Hematopoietic multipotent progenitor cell treated with erythropoietin and hydrocortisone succinate and interleukin-3 and kit ligand, for 4 days (in vitro differentiated cells): ENCODE results near the gene TEX11.
"Not testable (repeated sequence)": the region's sequence is repeated elsewhere in the genome, so short reads cannot be mapped to it uniquely, and the experiment has no call there.

Experiments used
- DNase-seq: peaks from one replicate; pipeline ENCODE4 v3.0.0-alpha.2; 2015

The TEX11 gene

DNA sequence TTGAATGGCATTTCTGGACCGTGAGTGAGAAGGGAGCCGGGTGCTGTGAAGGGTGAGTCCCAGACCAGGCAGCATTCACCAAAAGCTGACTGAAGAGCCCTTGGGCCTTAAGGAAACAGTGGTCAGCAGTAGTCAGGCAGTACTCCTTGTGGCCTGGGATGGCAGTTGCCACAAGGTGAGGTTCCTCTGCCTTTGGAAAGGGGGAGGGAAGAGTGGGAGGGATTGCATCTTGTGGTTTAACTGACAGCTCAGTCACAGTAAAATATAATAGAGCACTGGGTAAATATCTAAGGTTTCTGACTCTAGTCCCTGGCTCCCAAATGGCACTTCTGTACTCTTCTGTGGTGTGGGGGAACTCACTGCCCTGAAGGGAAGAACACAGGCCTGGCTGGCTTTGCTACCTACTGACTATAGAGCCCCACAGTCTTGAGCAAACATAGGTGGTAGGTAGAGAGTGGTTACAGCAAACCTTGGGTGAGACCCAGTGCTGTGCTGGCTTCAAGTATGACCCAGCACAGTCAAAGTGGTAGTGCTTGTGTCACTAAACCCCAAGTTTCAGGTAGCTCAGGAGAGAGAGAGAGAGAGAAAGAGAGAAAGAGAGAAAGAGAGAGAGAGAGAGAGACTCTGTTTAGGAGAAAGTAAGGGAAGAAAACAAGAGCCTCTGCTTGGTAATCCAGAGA lies 154.2 kb downstream of the TEX11 start:
- DNase-seq, result no peak

DNA sequence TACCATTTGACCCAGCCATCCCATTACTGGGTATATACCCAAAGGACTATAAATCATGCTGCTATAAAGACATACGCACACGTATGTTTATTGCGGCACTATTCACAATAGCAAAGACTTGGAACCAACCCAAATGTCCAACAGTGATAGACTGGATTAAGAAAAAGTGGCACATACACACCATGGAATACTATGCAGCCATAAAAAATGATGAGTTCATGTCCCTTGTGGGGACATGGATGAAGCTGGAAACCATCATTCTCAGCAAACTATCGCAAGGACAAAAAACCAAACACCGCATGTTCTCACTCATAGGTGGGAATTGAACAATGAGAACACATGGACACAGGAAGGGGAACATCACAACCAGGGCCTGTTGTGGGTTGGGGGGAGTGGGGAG lies 174.7 kb downstream of the TEX11 start:
- not testable (repeated sequence) for DNase-seq

DNA sequence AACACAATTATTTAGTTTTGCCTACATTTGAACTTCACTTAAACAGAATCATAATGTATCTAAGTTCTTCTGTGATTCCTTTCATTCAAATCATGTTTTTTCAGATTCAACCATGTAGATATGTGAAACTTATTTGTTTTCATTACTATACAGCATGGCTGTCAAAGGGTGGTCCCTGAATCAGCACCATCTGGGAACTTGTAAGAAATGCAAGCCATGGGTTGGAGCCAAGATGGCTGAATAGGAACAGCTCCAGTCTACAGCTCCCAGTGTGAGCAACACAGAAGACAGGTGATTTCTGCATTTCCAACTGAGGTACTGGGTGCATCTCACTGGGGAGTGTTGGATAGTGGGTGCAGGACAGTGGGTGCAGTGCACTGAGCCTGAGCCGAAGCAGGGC lies 180.6 kb downstream of the TEX11 start:
- not testable (repeated sequence) for DNase-seq

DNA sequence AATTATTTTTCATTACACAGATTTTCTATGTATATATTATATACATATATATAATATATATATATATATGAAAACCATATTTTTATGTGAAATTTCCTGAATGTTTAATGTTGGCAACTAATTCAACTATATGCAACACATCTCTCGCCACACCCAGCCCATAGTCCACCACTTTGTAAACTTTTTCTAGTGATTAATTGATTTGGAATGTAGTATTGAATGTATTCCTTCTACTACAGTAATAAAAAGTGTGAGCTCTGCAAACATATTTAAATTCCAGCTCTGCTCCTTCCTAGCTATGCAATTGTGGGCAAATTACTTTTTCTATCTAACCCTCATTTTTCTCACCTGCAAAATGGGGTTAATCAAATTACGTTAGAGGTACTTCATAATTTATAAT lies 187.8 kb downstream of the TEX11 start:
- no peak for DNase-seq

DNA sequence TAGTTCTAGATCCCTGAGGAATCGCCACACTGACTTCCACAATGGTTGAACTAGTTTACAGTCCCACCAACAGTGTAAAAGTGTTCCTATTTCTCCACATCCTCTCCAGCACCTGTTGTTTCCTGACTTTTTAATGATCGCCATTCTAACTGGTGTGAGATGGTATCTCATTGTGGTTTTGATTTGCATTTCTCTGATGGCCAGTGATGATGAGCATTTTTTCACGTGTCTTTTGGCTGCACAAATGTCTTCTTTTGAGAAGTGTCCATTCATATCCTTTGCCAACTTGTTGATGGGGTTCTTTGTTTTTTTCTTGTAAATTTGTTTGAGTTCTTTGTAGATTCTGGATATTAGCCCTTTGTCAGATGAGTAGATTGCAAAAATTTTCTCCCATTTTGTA lies 197.2 kb downstream of the TEX11 start:
- DNase-seq, result not testable (repeated sequence)

DNA sequence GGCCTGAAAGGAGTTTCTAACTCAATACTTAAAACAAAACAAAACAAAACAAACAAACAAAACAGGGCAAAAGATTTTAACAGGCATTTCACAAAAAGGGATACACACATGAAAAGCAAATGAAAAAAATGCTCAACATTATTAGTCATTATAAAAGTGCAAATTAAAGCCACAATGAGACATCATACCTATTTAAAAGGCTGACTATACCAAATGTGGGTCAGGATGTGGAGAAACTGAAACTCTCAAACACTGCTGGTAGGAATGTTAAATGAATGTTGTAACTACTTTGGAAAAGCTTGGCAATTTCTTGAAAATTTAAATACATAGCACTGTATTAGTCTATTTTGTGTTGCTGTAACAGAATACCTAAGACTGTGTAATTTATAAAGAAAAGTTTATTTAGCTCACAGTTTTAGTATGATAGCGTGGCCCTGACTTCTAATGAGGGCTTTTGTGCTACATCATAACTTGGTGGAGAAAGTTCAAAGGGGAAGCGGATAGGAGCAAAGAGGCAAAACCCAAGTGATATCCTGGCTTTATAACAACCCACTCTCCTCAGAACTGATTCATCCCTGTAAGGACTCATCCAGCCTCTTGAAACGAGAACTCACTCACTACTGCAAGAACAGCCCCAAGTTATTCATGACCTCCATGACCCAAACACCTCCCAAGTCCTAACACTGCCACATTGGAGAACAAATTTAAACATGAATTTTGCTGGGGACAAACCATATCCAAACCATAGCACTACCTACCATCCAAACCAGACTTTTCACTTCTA lies 214.0 kb downstream of the TEX11 start:
- DNase-seq, result no peak

DNA sequence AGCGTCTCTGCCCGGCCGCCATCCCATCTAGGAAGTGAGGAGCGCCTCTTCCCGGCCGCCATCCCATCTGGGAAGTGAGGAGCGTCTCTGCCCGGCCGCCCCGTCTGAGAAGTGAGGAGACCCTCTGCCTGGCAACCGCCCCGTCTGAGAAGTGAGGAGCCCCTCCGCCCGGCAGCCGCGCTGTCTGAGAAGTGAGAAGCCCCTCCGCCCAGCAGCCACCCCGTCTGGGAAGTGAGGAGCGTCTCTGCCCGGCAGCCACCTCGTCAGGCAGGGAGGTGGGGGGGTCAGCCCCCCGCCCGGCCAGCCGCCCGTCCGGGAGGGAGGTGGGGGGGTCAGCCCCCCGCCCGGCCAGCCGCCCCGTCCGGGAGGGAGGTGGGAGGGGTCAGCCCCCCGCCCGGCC lies 229.1 kb downstream of the TEX11 start:
- not testable (repeated sequence) for DNase-seq

DNA sequence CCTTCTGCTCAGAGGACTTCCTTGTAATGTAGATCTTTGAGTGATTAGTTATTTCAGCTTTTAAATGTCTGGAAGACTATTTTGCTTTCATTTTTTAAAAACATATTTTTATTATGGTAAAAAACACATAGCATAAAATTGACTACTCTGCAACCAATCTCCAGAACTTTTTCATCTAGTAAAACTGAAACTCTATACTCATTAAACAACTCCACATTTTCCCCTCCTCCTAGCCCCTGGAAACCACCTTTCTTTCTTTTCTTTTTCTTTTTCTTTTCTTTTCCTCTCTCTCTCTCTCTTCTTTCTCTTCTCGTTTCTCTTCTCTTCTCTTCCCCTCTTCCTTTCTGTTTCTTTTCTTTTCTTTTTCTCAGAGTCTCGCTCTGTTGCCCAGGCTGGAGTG lies 233.2 kb downstream of the TEX11 start:
- DNase-seq, result no peak

DNA sequence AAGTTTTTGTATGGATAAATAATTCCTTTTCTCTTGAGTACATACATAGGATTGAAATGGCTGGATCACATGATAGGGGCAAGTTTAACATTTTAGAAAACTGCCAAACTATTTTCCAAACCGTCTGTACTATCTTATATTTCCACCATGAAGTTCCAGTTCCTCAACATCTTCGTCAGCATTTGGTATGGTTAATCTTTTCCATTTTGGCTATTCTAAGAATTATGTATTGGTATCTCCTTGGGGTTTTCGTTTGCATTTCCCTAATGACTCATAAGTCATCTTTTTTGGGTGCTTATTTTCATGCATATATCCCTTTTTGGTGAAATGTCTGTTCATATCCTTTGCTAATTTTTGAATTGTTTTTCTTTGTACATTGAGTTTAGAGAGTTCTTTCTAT lies 236.2 kb downstream of the TEX11 start:
- DNase-seq, result no peak

DNA sequence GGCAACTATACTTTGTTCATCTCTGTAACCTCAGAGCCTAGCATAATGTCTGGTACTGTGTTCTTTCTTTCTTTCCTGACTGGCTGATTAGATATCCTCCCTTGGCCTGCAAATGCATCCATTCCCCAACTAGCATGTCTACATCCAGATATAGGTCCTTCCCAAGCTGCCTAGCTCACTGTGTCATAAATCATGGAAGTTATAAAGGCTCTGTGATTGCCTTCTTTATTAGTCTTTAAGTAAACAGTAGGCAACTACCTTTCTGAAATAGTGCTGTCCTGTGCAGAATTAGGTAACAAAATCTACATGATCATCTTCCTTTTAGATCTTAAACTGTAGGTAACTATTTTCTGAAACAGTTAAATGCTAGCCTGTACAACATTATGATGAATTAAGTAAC lies 239.4 kb downstream of the TEX11 start:
- DNase-seq, result no peak

DNA sequence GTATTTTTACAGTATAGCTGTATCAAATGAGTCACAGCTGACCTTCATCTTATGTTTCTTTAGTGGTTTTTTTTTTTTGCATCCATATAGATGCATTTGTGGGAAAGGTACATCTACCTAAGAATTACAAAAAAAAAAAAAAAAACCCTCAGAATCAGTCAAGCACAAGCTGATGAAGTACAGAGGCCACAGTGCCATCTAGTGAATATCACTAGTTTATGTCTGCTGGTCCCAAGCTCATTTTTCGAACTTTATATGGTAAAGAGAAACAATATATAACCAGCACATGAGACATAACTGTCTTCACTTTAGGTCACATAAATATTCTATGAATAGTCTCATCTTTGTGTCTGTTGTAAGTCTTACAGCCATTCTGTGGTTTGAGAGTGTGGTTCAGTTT lies 243.8 kb downstream of the TEX11 start:
- DNase-seq, result peak; percentile 50

DNA sequence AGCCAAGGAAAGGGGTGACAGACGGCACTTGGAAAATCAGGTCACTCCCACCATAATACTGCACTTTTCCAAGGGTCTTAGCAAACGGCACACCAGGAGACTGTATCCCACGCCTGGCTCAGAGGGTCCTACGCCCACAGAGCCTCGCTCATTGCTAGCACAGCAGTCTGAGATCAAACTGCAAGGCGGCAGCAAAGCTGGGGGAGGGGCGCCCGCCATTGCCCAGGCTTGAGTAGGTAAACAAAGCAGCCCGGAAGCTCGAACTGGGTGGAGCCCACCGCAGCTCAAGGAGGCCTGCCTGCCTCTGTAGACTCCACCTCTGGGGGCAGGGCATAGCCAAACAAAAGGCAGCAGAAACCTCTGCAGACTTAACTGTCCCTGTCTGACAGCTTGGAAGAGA lies 247.4 kb downstream of the TEX11 start:
- DNase-seq, result not testable (repeated sequence)

DNA sequence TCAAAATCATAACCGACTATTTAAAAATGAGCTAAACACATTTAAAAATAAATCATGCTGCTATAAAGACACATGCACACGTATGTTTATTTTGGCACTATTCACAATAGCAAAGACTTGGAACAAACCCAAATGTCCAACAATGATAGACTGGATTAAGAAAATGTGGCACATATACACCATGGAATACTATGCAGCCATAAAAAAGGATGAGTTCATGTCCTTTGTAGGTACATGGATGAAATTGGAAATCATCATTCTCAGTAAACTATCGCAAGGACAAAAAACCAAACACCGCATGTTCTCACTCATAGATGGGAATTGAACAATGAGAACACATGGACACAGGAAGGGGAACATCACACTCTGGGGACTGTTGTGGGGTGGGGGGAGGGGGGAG lies 251.0 kb downstream of the TEX11 start:
- not testable (repeated sequence) for DNase-seq

DNA sequence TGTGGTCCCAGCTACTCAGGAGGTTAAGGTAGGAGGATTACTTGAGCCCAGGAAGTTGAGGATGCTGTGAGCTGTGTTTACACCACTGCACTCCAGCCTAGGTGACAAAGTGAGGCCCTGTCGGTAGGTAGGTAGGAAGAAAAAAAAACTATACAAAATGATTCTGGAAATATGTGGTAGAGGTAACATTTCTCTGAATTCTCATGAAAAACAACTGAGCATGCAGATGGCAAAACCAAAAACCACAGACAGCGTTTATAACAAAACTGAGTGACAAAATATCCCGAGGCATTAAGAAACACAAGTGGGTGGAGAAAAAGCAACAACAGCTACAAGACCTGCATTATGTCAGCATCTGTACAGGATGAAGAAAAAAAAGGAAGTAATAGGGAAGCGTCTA lies 252.2 kb downstream of the TEX11 start:
- peak; percentile 42 for DNase-seq

DNA sequence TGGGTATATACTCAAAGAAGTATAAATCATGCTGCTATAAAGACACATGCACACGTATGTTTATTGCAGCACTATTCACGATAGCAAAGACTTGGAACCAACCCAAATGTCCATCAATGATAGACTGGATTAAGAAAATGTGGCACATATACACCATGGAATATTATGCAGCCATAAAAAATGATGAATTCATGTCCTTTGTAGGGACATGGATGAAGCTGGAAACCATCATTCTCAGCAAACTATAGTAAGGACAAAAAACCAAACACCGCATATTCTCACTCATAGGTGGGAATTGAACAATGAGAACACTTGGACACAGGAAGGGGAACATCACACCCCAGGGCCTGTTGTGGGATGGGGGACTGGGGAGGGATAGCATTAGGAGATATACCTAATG lies 260.6 kb downstream of the TEX11 start:
- DNase-seq, result not testable (repeated sequence)

DNA sequence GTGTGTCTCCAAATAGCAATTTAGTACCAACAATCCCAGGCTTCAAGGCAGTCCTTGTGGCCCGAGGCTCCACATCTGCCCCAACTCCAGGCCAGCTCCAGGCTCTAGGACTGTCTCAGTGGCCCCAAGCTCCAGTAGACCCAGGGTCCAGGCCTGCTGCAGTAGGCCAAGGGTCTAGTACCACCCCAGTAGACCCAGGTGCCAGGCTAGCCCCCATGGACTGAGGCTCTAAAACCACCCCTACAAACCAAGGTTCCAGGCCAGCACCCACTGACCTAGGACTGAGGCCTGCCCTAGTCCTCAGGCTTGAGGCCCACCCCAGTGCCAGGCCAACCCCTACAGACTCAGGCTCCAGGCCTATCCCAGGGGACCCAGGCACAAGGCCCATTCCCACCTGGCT lies 272.3 kb downstream of the TEX11 start:
- no peak for DNase-seq

DNA sequence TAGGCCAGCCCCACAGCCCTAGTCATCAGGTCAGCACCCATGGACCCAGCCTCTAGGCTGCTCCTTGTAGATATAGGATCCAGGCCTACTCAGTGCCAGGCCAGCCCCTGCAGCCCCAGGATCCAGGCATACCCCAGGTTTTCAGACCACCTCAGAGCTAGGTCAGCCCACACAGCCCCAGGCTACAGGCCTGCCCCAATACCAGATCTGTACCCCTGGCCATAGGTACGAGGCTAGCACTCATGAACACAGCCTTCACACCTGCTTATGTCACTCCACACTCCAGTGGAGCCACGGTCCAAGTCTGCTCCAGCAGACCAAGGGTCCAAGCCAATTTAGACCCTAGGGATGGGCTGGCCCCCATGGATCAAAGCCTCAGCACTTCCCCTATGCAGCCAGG lies 272.8 kb downstream of the TEX11 start:
- DNase-seq, result no peak

DNA sequence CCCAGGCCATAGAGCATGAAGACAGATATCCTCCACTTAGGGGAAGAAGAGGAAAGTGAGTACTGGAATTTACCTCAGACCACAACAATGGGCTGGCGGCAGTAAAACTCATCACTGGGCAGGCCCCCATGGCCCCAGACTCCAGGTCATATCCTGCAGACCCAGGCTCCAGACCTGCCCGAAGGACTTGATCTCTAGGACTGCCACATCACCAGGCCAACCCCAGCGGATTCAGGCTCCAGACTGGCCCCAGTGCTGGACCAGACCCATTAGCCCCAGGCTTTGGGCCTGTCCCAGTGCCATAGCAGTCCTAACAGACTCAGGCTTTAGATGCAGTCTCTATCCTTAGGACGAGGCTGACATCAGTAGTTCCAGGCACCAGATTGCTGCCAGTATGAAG lies 273.3 kb downstream of the TEX11 start:
- DNase-seq, result no peak

DNA sequence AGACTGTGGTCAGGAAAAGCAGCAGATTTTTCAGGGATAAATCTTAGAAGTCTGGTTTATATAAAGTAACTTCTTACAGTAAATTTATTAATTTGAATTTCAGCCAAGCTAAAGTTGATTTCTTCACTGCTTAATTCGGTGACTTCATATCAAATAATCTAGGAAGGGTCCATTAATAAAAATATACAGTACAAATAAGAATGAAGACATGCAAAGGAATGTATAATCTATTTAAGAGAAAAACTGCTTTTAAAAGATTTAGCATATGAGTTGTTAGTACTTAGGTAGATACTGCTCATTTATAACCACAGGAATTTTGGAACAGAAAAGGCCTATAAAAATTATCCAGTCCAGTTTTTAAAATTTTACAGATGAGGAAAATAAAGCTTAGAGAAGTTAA lies 286.8 kb downstream of the TEX11 start:
- DNase-seq, result no peak

DNA sequence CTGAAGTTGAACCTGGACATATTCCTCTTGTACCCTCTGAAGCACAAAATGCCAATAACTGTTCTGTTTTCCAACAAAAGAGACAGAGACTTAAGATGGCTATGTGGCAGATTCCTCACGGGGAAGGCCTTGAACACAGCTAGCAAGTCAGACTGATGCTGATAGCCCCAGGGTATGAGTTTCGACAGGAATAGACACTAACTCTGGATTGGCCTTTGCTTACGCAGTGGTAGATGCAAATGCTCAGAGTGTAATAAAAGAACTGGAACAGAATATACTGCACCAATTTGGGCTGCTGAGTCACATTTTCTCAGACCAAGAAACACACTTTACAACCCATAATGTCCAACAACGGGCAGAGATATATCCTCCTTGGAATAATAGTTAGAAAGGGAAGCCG lies 290.0 kb downstream of the TEX11 start:
- DNase-seq, result no peak

DNA sequence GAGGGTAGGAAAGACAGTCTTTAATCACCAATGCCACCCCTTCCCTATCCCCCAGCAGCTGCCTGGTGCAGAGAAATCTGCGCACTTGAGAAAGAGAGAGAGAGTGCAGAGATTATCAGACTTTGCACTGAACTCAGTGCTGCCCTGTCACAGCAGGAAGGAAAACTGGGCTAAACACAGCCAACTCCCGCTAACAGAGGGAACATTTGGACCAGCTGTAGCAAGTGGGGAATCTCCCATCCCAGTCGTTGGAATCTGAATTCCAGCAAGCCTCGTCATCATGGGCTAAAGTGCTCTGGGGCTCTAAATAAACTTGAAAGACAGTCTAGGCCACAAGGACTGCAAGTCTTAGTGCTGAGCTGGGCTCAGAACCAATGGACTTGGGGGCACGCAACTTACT lies 295.2 kb downstream of the TEX11 start:
- DNase-seq, result no peak

DNA sequence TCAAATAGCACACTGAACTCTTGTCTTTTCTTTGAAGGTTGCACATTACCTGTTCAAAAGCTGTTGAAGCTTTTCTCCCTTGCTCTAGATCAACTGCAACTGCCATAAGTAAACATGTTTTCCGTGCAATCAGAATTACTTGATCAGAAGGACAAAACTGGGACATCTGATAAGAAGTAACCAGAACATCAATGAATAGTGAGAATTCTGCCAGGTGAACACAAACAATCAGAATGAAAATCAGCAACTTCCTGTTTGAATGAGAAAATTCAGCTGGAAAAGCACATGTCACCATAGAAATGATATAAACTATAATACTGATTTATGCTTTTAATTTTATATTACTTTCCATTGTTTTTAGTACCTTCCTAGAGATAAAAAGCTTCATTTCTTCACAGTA lies 303.2 kb downstream of the TEX11 start:
- no peak for DNase-seq

DNA sequence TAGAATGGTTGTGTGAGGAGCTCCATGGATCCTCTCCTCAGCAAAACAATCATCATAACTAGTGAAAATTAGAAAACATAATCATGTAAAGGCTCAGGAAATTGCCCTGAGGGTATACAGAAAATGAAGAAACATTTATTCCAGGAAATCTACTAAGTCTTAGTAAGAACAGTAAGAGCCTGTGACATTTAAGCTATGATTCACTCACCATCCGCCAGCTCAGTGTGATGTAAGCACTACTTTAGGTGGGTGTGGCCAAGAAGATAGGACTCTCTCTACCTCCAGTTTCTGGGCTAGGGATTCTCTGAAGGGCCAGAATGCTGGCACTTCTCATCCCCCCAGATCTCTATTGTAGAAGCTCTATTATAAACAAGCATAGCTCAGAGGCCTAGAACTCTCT lies 316.4 kb downstream of the TEX11 start:
- DNase-seq, result peak; percentile 0

DNA sequence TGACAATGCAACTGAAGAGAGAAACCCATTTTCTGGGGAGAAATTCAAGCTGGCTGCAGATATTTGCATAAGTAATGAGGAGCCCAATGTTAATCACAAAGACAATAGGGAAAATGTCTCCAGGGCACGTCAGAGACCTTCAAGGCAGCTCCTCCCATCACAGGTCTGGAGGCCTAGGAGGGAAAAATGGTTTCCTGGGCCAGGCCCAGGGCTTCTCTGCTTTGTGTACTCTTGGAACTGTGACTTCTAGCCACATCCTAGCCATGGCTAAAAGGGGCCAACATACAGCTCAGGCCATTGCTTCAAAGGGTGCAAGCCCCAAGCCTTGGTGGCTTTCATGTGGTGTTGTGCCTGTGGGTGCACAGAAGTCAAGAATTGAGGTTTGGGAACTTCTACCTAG lies 321.4 kb downstream of the TEX11 start:
- not testable (repeated sequence) for DNase-seq

DNA sequence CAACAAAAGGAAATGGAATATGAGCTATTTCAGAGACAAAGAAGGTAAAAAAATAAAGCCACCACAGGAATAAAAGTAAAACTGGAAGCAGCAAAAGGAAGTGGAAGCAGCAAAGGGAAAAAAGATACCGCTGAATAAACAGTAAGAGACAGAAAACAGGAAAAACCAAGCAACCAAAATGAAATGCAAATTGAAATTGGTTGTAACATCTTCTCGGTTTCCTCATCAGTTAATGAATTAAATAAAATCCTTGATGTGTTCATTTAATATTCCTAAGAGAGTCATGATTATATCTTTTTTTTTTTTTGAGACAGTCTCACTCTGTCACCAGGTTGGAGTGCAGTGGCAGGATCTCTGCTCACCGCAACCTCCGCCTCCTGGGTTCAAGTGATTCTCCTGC lies 331.1 kb downstream of the TEX11 start:
- DNase-seq, result no peak
